GM19438 (cell line): Measurements from ENCODE around the gene TCERG1L.
"Not testable (repeated sequence)": the region's sequence is repeated elsewhere in the genome, so short reads cannot be mapped to it uniquely, and the experiment has no call there.

Experiments used
- ATAC-seq: cut with Tn5 transposase; IDR thresholded peaks from one replicate; pipeline ENCODE4 v1.9.1; 2021; ENCODE audit warnings: low read depth; ENCODE audit not compliant: unreplicated experiment

Gene TCERG1L

GRCh38 chr10:131251146-131251541 lies 60.4 kb downstream of the TCERG1L start:
- no peak for ATAC-seq

- ATAC-seq = no peak
Observed at GRCh38 chr10:131250454-131251145, 60.9 kb downstream of the TCERG1L start.

- ATAC-seq = no peak
Observed at GRCh38 chr10:131249955-131250344, 61.6 kb downstream of the TCERG1L start.

- ATAC-seq = no peak
Observed at GRCh38 chr10:131249238-131249954, 62.1 kb downstream of the TCERG1L start.

- ATAC-seq = no peak
Observed at GRCh38 chr10:131248376-131249165, 63.0 kb downstream of the TCERG1L start.

- no peak for ATAC-seq
Observed at GRCh38 chr10:131247873-131248272, 63.6 kb downstream of the TCERG1L start.

GRCh38 chr10:131246775-131247174 lies 64.7 kb downstream of the TCERG1L start:
- no peak for ATAC-seq

- ATAC-seq = no peak
Observed at GRCh38 chr10:131246089-131246488, 65.4 kb downstream of the TCERG1L start.

GRCh38 chr10:131245475-131246059 lies 66.0 kb downstream of the TCERG1L start:
- ATAC-seq = no peak

GRCh38 chr10:131244836-131245235 lies 66.7 kb downstream of the TCERG1L start:
- ATAC-seq = no peak

- no peak for ATAC-seq
Observed at GRCh38 chr10:131243076-131243475, 68.4 kb downstream of the TCERG1L start.

- ATAC-seq = no peak
Observed at GRCh38 chr10:131242007-131242406, 69.5 kb downstream of the TCERG1L start.

- ATAC-seq = no peak
Observed at GRCh38 chr10:131240691-131241090, 70.8 kb downstream of the TCERG1L start.

- ATAC-seq = no peak
Observed at GRCh38 chr10:131239926-131240325, 71.6 kb downstream of the TCERG1L start.

GRCh38 chr10:131239450-131239849 lies 72.1 kb downstream of the TCERG1L start:
- no peak for ATAC-seq

GRCh38 chr10:131238669-131239280 lies 72.7 kb downstream of the TCERG1L start:
- no peak for ATAC-seq

GRCh38 chr10:131237991-131238651 lies 73.4 kb downstream of the TCERG1L start:
- ATAC-seq = no peak

GRCh38 chr10:131234606-131235005 lies 76.9 kb downstream of the TCERG1L start:
- not testable (repeated sequence) for ATAC-seq

- no peak for ATAC-seq
Observed at GRCh38 chr10:131233611-131234258, 77.8 kb downstream of the TCERG1L start.
